ENCODE measurements around the gene MAPRE2.

DNA sequence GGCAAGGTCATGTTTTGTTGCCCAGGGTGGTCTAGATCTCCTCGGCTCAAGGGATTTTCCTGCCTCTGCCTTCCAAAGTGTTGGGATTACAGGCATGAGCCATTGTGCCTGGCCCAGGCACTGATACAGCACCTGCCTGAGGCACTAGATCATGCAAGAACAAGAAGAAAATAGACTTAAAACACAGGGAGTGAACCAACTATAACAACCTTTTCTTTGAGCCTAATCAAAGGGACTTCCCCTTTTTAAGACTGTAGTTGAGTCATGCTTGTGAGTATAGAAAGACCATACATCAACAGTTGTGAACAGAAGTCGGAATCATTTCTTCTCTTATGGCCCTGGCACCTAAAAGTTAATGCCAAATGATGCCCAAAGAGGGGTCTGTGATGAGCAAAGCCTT, 47.9 kb upstream of the MAPRE2 start:
- TF ChIP-seq, protein P1, sequence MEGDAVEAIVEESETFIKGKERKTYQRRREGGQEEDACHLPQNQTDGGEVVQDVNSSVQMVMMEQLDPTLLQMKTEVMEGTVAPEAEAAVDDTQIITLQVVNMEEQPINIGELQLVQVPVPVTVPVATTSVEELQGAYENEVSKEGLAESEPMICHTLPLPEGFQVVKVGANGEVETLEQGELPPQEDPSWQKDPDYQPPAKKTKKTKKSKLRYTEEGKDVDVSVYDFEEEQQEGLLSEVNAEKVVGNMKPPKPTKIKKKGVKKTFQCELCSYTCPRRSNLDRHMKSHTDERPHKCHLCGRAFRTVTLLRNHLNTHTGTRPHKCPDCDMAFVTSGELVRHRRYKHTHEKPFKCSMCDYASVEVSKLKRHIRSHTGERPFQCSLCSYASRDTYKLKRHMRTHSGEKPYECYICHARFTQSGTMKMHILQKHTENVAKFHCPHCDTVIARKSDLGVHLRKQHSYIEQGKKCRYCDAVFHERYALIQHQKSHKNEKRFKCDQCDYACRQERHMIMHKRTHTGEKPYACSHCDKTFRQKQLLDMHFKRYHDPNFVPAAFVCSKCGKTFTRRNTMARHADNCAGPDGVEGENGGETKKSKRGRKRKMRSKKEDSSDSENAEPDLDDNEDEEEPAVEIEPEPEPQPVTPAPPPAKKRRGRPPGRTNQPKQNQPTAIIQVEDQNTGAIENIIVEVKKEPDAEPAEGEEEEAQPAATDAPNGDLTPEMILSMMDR (IDR thresholded peaks at IDR 0.05; ENCODE audit: low read length) = no peak
- no peak for TF ChIP-seq EZH2 (IDR thresholded peaks at IDR 0.05; ENCODE audit: borderline replicate concordance, low read length)

Data from OCI-LY1 (cell line).